ENCODE measurements around the gene TARS3.

Gene TARS3

GRCh38 chr15:101619615-101619865 is 104.7 kb downstream of the TARS3 start:
- DNase-seq: no peak

GRCh38 chr15:101618851-101619614 is 105.2 kb downstream of the TARS3 start:
- no peak for DNase-seq

GRCh38 chr15:101618076-101618475 is 106.2 kb downstream of the TARS3 start:
- DNase-seq: no peak

DNA sequence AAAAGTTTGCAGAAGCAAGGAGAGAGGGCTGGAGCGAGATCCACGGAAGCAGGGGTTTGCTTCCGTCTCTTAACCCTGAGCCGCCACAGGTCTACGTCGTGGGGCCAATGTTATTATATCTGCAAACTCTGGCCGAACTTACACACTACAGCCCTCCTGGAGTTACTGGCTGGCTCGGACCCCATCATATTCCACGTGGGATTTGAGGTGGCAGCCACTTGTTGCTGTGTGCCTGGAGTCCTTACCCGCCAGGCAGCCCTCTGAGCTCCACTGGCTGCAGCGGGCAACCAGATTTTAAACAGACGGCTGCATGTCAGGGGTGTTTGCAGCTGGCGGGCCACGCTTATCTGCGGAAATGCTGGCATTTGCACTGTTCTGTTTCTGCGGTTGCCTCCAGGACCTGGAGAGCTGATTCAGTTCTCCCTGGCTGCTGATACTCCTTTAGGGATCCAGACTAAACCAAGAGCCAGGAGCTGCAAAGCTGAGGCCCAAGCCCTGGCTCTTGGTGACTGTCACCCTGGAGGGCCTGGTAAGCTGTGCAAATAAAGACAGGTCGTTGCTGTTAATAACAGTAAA is 106.8 kb downstream of the TARS3 start:
- DNase-seq: no peak

- no peak for DNase-seq
These were observed 108.1 kb downstream of the TARS3 start for GRCh38 chr15:101615986-101616848.

DNA sequence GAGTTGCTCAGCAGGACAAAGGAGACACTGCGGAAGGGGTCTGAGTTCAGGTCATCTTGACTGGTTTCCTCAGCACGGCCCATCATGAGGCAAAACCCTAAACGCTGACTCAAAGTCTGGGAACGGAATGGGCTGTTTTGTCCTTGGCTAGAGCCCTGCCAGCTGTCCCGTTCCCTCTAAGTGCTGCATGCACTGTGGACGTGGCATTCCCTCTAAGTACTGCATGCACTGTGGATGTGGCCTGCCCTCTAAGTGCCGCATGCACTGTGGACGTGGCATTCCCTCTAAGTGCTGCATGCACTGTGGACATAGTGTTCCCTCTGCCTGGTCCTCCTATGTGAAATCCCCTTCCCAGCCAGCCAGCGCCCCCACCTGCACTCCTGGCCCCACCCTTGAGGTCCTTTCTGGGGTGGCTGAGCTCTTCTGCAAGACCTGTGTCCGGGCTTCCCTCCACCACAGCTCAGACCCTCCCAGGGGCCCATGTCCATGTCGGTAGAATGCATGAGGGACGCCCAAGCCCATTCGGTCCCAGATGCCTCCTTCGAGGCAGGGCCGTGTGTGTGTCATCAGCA is 108.8 kb downstream of the TARS3 start:
- DNase-seq: no peak

GRCh38 chr15:101614761-101615160 is 109.5 kb downstream of the TARS3 start:
- DNase-seq: no peak

- DNase-seq: no peak
These were observed 110.2 kb downstream of the TARS3 start for GRCh38 chr15:101614001-101614585.

DNA sequence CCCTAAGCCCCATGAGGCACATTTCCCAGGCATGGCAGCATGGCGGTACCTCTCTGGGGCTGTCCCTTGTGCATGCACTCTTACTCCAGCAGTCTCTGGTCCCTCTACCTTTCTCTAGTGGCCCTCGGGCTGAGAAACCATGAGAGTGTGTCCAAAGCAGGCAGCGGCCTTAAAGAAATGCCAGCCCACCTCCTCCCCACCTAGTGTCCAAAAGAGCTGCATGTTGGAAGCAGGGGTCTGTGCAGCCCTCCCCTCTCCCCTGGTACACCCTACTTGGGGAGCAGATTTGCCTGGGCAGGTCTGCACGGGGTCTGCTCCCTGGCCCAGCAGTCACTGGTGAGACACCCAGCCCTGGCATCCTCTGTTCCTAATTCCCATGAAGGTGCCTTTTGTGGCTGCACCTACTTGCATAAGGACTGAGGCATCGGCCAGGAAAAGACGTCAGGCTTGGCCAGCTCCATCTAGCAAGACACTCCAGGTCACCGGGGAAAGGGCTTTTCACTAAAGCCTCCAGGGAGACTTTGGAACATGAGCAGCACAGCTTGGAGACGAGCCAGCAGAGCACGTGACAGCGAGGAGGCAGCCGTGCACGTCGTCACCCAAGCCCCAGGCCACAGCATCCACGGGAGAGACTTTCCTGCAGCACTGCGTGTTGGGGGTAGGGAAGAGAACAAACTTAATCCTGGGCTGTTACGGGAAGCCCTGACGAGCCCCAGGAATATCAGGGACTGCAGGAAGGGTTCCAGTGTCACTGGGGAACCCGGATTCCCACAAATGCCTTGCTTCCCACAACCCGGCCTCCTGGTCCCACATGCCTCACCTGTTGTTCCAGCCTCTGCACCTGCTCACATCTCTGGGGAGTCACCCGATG is 110.9 kb downstream of the TARS3 start:
- DNase-seq: peak; percentile 8

- DNase-seq: no peak
These were observed 111.6 kb downstream of the TARS3 start for GRCh38 chr15:101612676-101613075.

- DNase-seq: no peak
These were observed 112.5 kb downstream of the TARS3 start for GRCh38 chr15:101611580-101612299.

DNA sequence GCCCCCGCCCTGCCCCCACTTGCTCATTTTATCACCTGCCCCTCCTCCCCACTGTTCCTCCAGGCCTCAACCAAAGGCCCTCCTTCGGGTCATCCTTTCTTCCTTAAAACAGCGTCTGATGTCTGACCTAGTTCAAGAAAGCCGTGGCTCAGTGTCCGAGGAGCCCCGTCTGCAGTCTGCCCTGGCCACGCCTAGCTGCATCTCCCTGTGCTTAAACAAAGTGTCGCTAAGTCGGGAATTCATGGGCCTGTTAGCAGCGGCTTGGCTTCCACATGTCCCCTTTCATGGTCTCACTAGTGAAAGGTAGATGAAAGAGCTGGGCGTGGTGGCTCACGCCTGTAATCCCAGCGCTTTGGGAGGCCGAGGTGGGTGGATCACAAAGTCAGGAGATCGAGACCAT is 113.3 kb downstream of the TARS3 start:
- no peak for DNase-seq

- no peak for DNase-seq
These were observed 113.7 kb downstream of the TARS3 start for GRCh38 chr15:101610611-101611000.

DNA sequence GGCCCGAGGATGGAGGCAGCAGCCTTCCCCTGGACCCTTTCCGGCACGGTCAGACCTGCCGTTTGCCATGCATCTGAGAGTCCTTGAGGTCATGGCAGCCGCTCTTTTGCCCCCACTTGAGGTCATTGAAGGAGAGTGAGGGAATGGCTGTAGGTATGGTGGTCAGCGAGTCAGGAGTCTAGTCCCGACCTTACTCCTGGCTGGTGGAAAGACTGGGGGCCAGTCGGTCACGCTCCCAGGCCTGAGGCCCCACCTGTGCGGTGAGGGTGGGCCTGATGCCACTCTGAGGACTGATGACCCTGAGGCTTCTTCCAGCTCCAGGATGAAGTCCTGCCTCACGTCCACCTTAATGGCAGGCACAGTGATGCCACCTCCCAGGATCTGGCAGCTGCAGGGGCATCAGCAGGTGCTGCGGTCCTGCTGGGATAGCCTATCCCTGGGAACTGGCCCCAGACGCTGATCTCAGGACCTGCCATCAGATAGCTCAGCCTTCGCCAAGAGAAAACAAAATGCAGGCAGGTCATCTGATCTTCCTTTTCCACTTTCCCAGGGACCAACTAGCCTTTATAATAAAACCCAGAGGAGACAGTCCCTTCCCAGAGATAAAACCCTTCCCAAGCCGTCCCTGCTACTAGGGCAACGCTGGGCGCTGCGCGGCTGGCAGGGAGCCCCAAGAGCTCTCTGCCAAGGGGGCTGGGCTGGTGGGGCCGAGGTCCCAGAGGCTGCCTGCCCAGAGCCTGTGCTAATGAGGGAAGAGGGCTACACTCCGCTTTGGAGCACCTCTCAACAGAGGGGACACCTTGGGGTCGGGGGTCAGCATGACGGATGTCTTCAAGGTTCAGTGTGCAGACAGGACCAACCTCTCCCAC is 114.3 kb downstream of the TARS3 start:
- DNase-seq: no peak

- no peak for DNase-seq
These were observed 116.1 kb downstream of the TARS3 start for GRCh38 chr15:101608201-101608600.

- DNase-seq: no peak
These were observed 117.2 kb downstream of the TARS3 start for GRCh38 chr15:101607108-101607507.

DNA sequence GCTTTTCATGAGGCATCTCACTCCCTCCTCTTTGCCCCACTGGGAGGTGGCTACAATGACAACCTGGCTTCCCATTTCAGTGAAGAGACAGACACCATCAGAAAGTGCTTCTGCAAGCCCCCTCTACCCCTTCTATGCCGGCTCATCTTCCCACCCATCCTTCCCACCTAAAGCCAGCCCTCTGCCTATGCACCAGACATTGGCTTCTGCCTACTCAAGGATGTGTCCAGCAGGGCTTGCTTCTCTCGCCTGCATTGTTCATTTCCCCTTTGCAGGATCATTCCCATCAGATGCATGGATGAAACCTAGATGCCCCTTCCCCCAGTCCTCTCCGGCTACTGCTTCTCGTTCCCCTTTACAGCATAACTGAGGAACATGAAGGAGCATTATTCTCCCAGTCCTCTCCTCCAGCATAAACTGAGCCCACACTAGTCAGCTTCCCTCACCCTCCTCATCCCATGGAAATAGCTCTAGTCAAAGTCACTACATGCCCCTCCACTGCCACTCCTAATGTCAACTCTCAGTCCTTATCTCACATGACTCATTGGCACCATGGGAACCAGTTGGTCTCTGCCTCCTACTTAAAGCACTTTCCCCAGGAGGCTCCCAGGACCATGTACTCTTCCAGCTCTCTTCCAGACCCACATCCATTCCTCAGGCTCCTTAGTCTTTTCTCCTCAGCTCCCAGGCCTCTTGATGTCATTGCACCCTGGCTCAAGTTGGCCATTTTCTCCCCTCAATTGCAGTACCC is 120.0 kb downstream of the TARS3 start:
- no peak for DNase-seq
